Suppressor macrophage treated with lipopolysaccharide for 4 hours (primary cell): Measurements from ENCODE around the gene NINJ1.

Experiments
- DNase-seq: peaks from one replicate; pipeline ENCODE4 v3.0.0-alpha.2; 2020

The NINJ1 gene

DNA sequence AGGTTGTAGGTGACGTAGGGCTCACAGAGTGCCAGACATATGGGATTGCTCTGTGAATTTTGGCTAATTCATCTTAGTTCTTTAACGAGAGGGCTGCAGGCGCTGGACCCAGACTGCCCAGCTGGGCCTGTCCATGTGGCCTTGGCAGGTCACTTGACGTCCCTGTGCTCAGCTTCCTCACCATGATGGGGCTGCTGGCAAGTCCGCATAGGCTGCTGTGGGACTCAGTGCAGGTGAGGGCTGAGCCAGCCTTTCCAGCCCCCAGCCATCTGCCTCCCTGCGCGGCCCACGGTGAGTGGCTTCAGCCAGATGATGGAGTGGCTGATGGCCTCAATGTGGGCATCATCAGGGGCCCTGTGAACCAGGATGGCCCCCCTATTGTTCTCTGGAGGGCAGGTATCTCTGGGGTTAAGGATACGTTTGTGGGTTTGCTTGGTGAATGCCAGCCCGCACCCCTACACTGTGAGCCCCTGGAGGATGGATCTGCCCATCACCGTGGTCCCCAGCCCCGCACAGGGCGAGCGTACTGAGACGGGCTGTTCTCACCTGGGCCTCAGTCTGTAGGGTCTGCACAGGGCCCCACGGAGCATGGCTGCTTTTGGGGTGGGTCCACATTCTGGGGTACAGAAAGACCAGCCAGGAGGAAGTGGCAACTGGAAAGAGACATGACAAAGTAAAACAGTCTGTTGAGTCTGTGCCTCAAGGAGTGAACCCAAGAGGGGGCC, 34.3 kb downstream of the NINJ1 start:
- DNase-seq, result no peak

GRCh38 chr9:93098236-93098946, 35.7 kb downstream of the NINJ1 start:
- peak; percentile 93 for DNase-seq

- no peak for DNase-seq
Observed at GRCh38 chr9:93097511-93098201, 36.4 kb downstream of the NINJ1 start.

DNA sequence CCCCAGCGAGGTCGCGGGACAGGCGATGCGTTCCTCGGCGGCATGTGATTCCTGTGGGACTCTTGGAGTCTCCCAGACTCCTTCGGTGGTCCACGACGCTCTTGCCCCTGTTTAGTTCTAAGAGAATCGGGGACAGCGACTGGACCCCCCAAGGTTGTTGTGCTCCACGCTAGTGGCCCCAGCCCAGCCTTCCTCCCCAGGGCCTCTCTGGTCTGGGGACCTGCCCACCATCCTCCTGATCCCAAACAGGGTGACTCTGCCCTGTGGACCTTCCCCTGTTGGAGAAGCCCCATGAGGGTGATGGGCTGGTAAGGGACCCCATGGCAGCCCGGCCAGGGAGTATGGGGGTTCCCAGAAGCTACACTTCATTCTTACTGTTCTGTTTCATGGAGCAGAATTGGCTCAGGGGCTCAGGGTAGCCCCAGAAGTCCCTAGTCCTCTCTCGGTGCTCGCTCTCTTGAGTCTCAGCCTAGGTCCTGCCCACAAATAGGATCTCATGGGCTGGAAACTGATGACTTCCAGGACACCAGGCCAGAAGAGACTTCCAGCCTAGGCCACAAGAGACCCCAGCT, 37.2 kb downstream of the NINJ1 start:
- DNase-seq, result peak; percentile 10

DNA sequence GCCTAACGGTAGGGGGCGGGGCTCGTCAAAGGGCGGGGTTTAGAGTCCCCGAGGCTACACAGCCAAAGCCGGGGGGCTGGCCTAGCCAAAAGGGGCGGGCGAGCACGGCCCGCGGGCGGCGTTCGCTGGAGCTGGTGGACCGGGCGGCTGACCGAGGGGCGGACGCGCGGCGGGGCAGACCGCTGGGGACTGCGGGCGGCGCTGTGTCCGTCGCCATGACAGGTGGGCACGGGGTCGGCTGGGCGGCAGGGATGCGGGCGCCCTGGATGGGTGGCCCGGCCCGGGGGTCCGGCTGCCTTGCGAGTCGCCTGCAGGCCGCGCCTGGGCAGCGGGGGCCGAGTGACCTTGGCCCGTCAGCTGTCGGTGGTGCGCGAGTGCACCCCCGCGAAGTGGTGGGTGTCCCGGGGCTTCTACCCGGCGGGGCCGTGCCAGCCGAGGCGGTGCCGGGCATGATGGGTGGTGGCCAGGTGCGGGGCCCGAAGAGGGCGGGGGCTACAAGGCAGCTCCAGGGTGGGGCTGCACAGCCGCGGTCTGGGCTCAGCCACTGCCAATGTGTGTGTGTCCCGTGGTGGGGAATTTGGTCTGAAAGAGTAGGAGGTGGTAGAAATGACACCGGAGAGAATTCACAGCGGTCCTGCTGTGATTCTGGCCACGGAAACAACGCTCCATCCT, 37.8 kb downstream of the NINJ1 start, which contains the start of gene CARD19:
Gene CARD19 (plus strand): TSS at position 87 of the 672 bp plus-strand sequence. CDS start 129 bp downstream, at position 216.
- DNase-seq, result peak; percentile 50

- DNase-seq, result peak; percentile 100
Observed at GRCh38 chr9:93095205-93096130, 38.6 kb downstream of the NINJ1 start.

DNA sequence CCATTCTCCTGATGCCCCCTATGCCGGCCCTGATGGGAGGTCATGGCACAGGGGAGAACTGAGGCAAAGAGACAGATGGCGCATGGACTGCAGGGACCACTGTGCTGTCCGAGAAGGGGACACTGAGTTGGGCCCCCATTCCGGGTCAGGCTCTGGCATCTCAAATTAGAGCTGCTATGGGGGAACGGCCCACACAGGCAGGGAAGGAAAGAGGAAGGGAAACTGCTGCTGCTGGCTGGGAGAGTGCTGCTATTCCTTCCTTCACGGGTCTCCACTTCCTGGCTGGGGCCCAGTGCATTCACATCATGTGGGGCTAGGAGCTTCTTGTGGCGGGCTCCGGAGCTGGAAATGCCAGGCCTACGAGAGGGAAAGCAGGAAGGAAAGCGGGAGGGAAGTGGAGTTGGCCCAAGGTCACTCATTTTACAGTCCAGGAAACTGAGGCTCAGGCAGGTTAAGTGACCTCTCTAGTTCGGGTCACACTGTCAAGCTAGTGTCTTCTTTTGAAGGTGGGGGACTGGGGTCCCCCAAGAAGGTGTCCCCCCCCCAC, 39.3 kb downstream of the NINJ1 start:
- peak; percentile 91 for DNase-seq

DNA sequence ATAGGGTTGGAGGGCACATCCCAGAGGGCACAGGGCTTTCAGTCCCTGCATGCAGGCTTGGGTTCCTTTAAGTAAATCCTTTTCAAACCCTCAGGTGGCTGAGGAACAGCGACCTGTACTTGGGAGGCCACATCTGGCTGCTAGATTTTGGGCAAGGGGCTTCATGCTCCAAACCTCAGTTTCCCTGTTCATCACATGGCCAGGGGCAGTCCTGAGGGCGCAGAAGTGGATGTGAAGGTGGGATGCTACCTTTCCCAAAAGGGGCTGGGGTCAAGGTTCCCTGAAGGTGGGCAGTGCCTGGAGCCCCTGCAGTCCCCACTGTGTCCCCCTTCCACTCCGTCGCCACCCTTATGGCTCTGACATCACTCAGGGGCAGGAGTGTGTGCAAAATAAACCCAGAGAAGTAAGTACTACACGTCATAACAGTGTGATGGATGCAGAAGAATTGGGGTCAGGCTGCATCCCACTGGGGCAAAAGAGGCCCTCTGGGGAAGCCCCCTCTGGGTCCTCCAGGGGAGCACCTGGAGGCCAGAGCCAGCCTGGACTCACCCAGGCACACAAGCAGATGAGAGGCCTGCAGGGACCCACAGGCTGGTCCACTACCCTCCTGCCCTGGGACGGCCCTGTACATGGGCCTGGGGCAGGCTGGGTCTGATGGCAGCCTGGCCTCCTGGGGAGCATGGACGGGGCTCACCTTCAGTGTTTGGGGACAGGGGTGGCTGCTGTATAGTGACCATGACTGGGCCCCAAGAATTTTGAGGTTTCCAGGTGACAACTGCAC, 40.0 kb downstream of the NINJ1 start:
- DNase-seq, result no peak

- DNase-seq, result peak; percentile 81
Observed at GRCh38 chr9:93093127-93093876, 40.7 kb downstream of the NINJ1 start.

DNA sequence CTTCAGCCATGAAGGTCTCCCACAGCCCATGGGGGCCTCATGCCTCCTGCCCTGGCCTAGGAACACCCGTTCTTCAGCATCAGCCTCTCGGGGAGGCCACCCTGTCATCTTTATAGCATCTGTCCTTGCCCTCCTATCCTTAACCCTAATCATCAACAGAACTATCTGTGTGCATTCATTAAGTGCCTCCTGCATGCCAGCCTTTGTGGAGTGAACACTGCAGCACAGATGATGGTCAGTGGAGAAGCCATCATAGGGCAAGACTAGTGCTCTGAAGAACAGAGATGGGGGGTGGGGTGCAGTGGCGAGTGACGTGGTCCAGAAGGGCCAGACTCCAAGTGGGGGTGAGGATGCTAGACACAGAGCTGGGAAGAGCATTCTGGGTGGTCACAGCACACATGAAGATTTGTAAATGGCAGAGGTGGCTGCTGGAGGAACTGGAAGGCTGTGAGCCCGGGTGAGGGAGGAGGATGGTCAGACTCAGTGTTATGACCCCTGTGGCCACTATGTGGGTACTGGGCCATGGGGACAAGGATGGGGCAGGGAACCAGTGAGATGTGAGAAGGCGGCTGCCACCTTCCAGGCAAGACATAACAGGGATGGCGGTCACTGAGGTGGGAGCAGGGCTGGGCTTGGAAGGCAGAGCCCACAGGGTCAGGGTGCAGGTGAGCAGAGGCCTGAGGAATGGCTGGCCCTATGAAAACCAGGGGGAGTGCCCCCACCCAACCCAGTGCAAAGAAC, 41.6 kb downstream of the NINJ1 start:
- DNase-seq, result no peak

DNA sequence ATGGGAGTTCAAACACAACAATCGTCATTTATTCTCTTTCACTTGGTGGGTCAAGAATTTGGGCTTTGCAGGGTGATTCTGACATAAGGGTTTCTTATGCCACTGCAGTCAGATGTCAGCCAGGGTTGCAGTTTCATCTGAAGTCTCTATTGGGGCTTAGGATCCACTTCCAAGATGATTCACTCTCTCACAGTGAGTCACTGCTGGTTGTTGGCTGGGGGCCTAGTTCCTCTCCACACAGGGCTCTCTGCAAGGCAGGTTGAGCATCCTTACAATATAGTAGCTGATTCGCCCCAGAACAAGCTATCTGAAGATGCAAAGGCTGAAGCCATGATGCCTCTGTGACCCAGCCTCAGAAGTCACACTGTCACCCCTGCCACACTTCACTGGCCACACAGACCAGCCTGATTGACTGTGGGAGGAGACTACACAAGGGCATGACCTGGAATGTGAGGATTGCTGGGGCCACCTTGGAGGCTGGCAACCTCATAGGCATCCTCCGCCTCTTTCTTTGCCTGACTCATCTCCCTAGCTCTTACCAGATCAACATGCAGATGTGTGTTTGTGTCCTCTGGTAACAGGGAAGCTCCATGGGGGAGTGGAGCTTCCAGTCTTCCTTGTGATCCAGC, 42.5 kb downstream of the NINJ1 start:
- peak; percentile 84 for DNase-seq

- DNase-seq, result no peak
Observed at GRCh38 chr9:93091056-93091452, 43.0 kb downstream of the NINJ1 start.

DNA sequence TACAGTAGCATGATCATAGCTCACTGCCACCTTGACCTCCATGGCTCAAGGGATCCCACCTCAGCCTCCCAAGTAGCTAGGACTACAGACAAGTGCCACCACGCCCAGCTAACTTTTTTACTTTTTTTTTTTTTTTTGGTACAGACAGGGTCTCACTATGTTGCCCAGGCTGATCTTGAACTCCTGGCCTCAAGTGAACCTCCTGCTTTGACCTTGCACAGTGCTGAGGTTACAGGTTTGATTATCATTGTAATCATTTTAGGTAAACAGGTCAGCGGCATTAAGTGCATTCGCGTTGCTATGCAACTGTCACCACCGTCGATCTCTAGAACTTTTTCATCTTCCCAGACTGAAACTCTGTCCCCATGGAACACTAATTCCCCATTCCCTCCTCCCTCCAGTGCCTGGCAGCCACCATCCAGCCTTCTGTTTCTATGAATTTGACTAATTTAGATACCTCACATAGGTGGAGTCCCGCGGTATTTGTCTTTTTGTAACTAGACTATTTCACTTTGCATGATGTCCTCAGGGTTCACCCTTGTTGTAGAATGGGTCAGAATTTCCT, 43.9 kb downstream of the NINJ1 start:
- DNase-seq, result no peak

DNA sequence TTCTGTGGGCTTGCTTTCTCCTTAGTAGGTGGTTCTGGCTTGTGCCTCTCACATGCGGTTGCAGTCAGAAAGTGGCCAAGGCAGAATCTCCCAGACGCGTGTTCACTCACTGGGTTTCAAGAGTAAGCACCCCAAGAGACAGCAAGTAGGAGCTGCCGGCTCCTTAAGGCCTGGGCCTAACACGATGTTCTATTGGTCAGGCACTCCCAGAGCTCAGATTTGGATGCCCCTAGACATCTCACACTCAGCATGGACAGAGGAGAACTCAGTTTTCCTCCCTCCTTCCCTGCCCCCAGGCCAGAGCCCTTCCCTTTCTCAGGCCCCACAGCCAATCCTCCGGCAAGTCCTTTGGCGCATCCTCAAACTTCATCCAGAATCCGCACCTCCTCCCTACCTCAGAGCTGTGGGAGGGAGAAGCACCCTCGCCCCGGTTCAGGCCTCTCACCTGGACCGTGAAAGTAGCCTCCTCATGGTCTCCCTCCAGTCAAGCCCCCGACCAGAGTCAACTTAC, 44.5 kb downstream of the NINJ1 start:
- no peak for DNase-seq

DNA sequence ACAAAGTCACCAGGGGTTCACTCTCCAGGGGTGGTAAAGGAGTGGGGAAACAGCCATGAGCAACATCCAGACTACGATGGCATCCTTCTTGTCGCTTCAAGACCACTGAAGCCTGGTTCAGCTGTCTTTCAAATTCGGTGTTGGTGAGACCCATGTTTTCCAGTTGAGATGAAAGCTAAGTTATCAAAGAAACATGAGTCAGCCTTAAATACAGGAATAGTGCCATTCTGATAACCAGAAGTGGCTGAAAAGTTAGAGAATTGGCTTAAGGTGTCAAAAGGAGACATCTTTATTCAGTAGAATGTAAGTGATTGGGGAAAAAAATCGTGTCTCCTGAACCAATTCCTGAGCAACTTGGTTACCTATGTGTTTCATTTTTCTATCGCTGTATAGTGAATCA, 45.0 kb downstream of the NINJ1 start:
- DNase-seq, result no peak

DNA sequence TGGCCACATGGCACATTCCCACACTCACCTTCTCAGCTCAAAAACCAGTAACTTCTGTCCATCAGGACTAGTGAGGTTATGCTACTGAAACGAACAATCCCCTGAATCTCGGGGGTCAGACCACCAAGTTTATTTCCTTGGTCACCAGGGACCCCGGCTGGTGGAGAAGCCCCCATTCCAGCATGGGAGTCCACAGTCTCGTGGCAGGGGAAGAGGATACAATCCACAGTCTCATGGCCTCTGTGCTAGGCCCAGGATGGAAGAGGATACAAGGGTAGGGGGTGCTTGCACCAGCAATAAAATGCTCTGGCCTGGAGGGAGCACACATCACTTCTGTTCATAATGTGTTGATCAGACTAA, 45.4 kb downstream of the NINJ1 start:
- no peak for DNase-seq

DNA sequence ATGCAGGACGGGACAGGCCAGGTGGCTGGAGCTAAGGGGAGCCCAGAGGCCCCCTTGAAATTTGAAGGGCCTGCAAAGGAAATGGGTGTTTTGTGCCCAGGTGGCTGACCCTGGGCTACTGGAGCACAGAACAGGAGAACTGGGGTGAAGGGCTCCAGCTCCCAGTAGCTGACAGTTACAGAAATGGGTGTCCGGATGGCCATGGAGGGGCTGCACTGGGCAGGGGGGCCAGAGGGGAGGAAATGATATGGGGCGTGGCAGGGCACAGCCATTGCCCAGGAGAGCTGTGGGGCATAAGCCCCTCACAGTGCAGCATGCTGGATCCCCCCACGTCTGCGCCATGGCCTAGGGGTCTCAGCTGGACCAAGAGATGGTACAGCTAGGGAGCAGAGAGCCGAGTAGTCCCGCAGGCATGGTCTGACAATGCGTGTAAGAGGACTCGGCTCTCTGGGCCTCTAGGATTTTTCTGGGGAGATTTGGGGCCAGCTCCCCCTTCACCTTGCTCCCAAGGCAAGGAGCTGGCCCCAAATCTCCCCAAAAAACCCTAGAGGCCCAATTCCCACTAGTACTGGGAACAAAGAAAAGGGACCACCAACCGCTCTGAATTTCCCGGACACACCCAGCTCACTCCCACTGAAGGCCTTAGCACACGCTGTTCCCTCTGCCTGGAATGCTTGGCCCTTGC, 45.9 kb downstream of the NINJ1 start:
- DNase-seq, result no peak
